GM18519 (cell line): ENCODE results near the gene LYST.
"Not testable (repeated sequence)": the region's sequence is repeated elsewhere in the genome, so short reads cannot be mapped to it uniquely, and the experiment has no call there.

Experiments
- ATAC-seq: cut with Tn5 transposase; IDR thresholded peaks from one replicate; pipeline ENCODE4 v1.9.1; 2021; ENCODE audit warnings: mild to moderate bottlenecking, moderate library complexity; ENCODE audit not compliant: unreplicated experiment, low FRiP score

Gene LYST

GRCh38 chr1:235866205-235866912 is at the start of gene LYST:
Gene LYST, minus strand, starts transcription at chr1:235866906. Its CDS starts 36,489 bp downstream, at chr1:235830417.
- ATAC-seq, result peak; percentile 26

GRCh38 chr1:235915489-235915888 is 48.8 kb upstream of the LYST start:
- ATAC-seq, result not testable (repeated sequence)

GRCh38 chr1:235913311-235913710 is 46.6 kb upstream of the LYST start:
- ATAC-seq, result no peak

- no peak for ATAC-seq
These were observed 45.2 kb upstream of the LYST start for GRCh38 chr1:235911876-235912275.

GRCh38 chr1:235911300-235911662 is 44.6 kb upstream of the LYST start:
- no peak for ATAC-seq

GRCh38 chr1:235910357-235911299 is 43.9 kb upstream of the LYST start:
- no peak for ATAC-seq

GRCh38 chr1:235908742-235909520 is 42.2 kb upstream of the LYST start:
- no peak for ATAC-seq

GRCh38 chr1:235907897-235908240 is 41.2 kb upstream of the LYST start:
- no peak for ATAC-seq

- no peak for ATAC-seq
These were observed 40.6 kb upstream of the LYST start for GRCh38 chr1:235907187-235907896.

- no peak for ATAC-seq
These were observed 39.7 kb upstream of the LYST start for GRCh38 chr1:235906436-235906835.

- ATAC-seq, result not testable (repeated sequence)
These were observed 37.1 kb upstream of the LYST start for GRCh38 chr1:235903809-235904208.

GRCh38 chr1:235902677-235903542 is 36.2 kb upstream of the LYST start:
- no peak for ATAC-seq

- ATAC-seq, result no peak
These were observed 34.8 kb upstream of the LYST start for GRCh38 chr1:235901461-235901860.

- no peak for ATAC-seq
These were observed 31.4 kb upstream of the LYST start for GRCh38 chr1:235898126-235898525.

- ATAC-seq, result no peak
These were observed 27.1 kb upstream of the LYST start for GRCh38 chr1:235893840-235894239.

- ATAC-seq, result no peak
These were observed 26.2 kb upstream of the LYST start for GRCh38 chr1:235892734-235893413.

GRCh38 chr1:235892202-235892601 is 25.5 kb upstream of the LYST start:
- no peak for ATAC-seq

- peak; percentile 79 for ATAC-seq
These were observed 21.5 kb upstream of the LYST start for GRCh38 chr1:235888119-235888643.

GRCh38 chr1:235887676-235888075 is 21.0 kb upstream of the LYST start:
- ATAC-seq, result peak; percentile 5
